Adrenal gland (tissue), 5 donors: ENCODE measurements around the gene SETD6.

Experiments
- POLR2A ChIP-seq, 2 donors: fragments of 450-650 bp; IDR thresholded peaks; one replicate each; pipeline ENCODE4 v1.6.1; 2017; ENCODE audit warnings: antibody characterized with exemption in 2 of 2, mild to moderate bottlenecking in 2 of 2, moderate library complexity in 1 of 2
- TF ChIP-seq, protein P1 (sequence below), 6 experiments: fragments of 450-650 bp in 4 of 6; fragments of 200-600 bp in 2 of 6; sonication (generic) in 1 of 6; IDR thresholded peaks; 1 replicate in 5 of 6; 2 replicates in 1 of 6; pipeline versions ENCODE4 v1.5.1 to v1.8.0; 2016 to 2021; ENCODE audit warnings: antibody characterized with exemption in 6 of 6, mild to moderate bottlenecking in 2 of 6, moderate library complexity in 1 of 6
- donor health status: DM: no; HTN: no; CAD: no.

DNA sequence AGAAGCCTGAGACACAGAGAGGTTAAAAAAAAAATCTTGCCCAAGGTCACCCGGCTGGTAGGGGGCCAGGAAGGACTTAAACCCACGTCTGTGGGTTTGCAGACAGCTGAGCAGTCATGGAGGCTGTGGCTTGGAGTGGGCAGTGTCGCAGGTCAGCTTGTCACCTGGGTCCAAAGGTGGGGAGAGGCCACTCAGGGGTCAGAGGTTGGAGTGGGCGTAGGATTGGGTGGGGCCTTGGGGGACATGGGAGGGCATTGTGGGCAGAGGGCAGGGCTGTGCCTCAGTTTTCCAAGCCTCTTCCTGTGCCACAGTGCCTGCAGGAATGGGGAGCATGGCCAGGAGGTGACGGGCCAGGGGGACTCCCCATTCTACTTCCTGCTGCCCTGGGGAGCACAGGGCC, 17.4 kb upstream of the SETD6 start:
- TF ChIP-seq POLR2A (IDR thresholded peaks at IDR 0.05) = no peak
- TF ChIP-seq, protein P1, sequence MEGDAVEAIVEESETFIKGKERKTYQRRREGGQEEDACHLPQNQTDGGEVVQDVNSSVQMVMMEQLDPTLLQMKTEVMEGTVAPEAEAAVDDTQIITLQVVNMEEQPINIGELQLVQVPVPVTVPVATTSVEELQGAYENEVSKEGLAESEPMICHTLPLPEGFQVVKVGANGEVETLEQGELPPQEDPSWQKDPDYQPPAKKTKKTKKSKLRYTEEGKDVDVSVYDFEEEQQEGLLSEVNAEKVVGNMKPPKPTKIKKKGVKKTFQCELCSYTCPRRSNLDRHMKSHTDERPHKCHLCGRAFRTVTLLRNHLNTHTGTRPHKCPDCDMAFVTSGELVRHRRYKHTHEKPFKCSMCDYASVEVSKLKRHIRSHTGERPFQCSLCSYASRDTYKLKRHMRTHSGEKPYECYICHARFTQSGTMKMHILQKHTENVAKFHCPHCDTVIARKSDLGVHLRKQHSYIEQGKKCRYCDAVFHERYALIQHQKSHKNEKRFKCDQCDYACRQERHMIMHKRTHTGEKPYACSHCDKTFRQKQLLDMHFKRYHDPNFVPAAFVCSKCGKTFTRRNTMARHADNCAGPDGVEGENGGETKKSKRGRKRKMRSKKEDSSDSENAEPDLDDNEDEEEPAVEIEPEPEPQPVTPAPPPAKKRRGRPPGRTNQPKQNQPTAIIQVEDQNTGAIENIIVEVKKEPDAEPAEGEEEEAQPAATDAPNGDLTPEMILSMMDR (IDR thresholded peaks at IDR 0.05) = no peak
